ENCODE measurements around the gene APPL2.
"Not testable (repeated sequence)": the region's sequence is repeated elsewhere in the genome, so short reads cannot be mapped to it uniquely, and the experiment has no call there.

Gene APPL2

GRCh38 chr12:105190530-105190929 is 45.4 kb downstream of the APPL2 start:
- DNase-seq, result no peak

- no peak for DNase-seq
Observed at GRCh38 chr12:105189293-105189692, 46.7 kb downstream of the APPL2 start.

GRCh38 chr12:105183976-105184375 is 52.0 kb downstream of the APPL2 start:
- not testable (repeated sequence) for DNase-seq

- not testable (repeated sequence) for DNase-seq
Observed at GRCh38 chr12:105183406-105183805, 52.6 kb downstream of the APPL2 start.

GRCh38 chr12:105179114-105179513 is 56.9 kb downstream of the APPL2 start:
- DNase-seq, result not testable (repeated sequence)

- no peak for DNase-seq
Observed at GRCh38 chr12:105177208-105177607, 58.8 kb downstream of the APPL2 start.

- no peak for DNase-seq
Observed at GRCh38 chr12:105175397-105175990, 60.5 kb downstream of the APPL2 start.

- no peak for DNase-seq
Observed at GRCh38 chr12:105171691-105172436, 64.1 kb downstream of the APPL2 start.

GRCh38 chr12:105170139-105170538 is 65.8 kb downstream of the APPL2 start:
- DNase-seq, result no peak

GRCh38 chr12:105168006-105168405 is 68.0 kb downstream of the APPL2 start:
- no peak for DNase-seq

GRCh38 chr12:105167346-105167745 is 68.6 kb downstream of the APPL2 start:
- no peak for DNase-seq

- no peak for DNase-seq
Observed at GRCh38 chr12:105166736-105167135, 69.2 kb downstream of the APPL2 start.

GRCh38 chr12:105164068-105164467 is 71.9 kb downstream of the APPL2 start:
- no peak for DNase-seq

- no peak for DNase-seq
Observed at GRCh38 chr12:105162174-105162573, 73.8 kb downstream of the APPL2 start.

GRCh38 chr12:105158876-105159275 is 77.1 kb downstream of the APPL2 start:
- no peak for DNase-seq

- DNase-seq, result no peak
Observed at GRCh38 chr12:105157606-105158005, 78.4 kb downstream of the APPL2 start.

- no peak for DNase-seq
Observed at GRCh38 chr12:105156260-105156659, 79.7 kb downstream of the APPL2 start.

GRCh38 chr12:105142259-105142658 is 93.7 kb downstream of the APPL2 start:
- no peak for DNase-seq

- no peak for DNase-seq
Observed at GRCh38 chr12:105141320-105141922, 94.6 kb downstream of the APPL2 start.

- DNase-seq, result no peak
Observed at GRCh38 chr12:105138248-105138647, 97.7 kb downstream of the APPL2 start.
